Body of pancreas (tissue), 4 donors: Measurements from ENCODE around the gene PIAS2.

Source experiments
- POLR2A ChIP-seq, 3 donors: fragments of 450-650 bp; IDR thresholded peaks; one replicate each; pipeline ENCODE4 v1.6.1; 2016; ENCODE audit warnings: antibody characterized with exemption in 3 of 3, mild to moderate bottlenecking in 2 of 3
- TF ChIP-seq, protein P1 (sequence below), 7 experiments: fragments of 450-650 bp in 4 of 7; fragments of 200-600 bp in 3 of 7; sonication (generic) in 3 of 7; IDR thresholded peaks; one replicate each; pipeline ENCODE4 v1.5.1; 2016 to 2019; ENCODE audit warnings: antibody characterized with exemption in 7 of 7

DNA sequence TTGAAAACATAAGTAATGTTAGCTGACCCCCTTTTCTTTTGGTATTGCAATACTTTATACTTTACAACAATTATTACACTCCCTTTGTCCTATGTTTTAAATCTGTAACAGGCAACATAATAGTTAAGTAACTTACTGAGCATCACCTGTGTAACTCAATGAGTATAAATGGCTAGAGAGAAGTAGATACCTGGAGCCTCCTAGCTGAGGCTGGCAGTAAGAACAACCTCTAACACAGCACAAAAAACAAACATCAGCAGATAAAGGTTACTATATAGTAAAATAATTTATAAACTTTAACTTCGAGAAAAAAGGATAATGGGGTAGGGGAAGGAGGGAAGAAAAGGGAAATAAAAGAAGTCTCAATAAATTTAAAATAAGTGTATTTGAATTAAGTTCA, 87.4 kb downstream of the PIAS2 start:
- TF ChIP-seq, protein P1, sequence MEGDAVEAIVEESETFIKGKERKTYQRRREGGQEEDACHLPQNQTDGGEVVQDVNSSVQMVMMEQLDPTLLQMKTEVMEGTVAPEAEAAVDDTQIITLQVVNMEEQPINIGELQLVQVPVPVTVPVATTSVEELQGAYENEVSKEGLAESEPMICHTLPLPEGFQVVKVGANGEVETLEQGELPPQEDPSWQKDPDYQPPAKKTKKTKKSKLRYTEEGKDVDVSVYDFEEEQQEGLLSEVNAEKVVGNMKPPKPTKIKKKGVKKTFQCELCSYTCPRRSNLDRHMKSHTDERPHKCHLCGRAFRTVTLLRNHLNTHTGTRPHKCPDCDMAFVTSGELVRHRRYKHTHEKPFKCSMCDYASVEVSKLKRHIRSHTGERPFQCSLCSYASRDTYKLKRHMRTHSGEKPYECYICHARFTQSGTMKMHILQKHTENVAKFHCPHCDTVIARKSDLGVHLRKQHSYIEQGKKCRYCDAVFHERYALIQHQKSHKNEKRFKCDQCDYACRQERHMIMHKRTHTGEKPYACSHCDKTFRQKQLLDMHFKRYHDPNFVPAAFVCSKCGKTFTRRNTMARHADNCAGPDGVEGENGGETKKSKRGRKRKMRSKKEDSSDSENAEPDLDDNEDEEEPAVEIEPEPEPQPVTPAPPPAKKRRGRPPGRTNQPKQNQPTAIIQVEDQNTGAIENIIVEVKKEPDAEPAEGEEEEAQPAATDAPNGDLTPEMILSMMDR (IDR thresholded peaks at IDR 0.05) = no peak
- TF ChIP-seq POLR2A (IDR thresholded peaks at IDR 0.05) = no peak
